GM23248 (cell line): Measurements from ENCODE around the gene GGT6. TPM values are rescaled to one million over a fixed set of nuclear protein-coding genes. Genes with fewer than 3 reads are reported as not detected.

Experiments
- DNase-seq: peaks from one replicate; pipeline ENCODE4 v3.0.0-alpha.2; 2015
- H2AFZ ChIP-seq: fragments of 200-600 bp; sonication (generic); 2 replicates; pipeline ENCODE4 v1.6.1; 2016; ENCODE audit warnings: antibody characterized with exemption
- H3F3A ChIP-seq: fragments of 200-600 bp; sonication (generic); 2 replicates; pipeline ENCODE4 v1.6.1; 2016; ENCODE audit warnings: mild to moderate bottlenecking, antibody characterized with exemption, mixed run types; ENCODE audit not compliant: insufficient read depth
- H3K27ac ChIP-seq: fragments of 200-600 bp; sonication (generic); 2 replicates; pipeline ENCODE4 v1.5.1; 2016; ENCODE audit warnings: mild to moderate bottlenecking
- H3K27me3 ChIP-seq: fragments of 200-600 bp; sonication (generic); replicated peaks from 2 replicates; pipeline ENCODE4 v1.6.1; 2016; ENCODE audit warnings: mild to moderate bottlenecking; ENCODE audit not compliant: insufficient read depth
- H3K36me3 ChIP-seq: fragments of 200-600 bp; sonication (generic); 2 replicates; pipeline ENCODE4 v1.6.1; 2016; ENCODE audit warnings: low read depth, mild to moderate bottlenecking
- H3K4me1 ChIP-seq: fragments of 200-600 bp; sonication (generic); 2 replicates; pipeline ENCODE4 v1.6.1; 2016; ENCODE audit warnings: mild to moderate bottlenecking; ENCODE audit not compliant: insufficient read depth
- H3K4me2 ChIP-seq: fragments of 200-600 bp; sonication (generic); one replicate; pipeline ENCODE4 v1.6.1; 2016; ENCODE audit warnings: mild to moderate bottlenecking; ENCODE audit not compliant: unreplicated experiment
- H3K4me3 ChIP-seq: fragments of 200-600 bp; sonication (generic); 2 replicates; pipeline ENCODE4 v1.5.1; 2016; ENCODE audit warnings: mild to moderate bottlenecking
- H3K79me2 ChIP-seq: fragments of 200-600 bp; sonication (generic); 2 replicates; pipeline ENCODE4 v1.6.1; 2016; ENCODE audit warnings: mild to moderate bottlenecking; ENCODE audit not compliant: insufficient read depth
- H3K9ac ChIP-seq: fragments of 200-600 bp; sonication (generic); 2 replicates; pipeline ENCODE4 v1.6.1; 2016; ENCODE audit warnings: mild to moderate bottlenecking
- H3K9me2 ChIP-seq: fragments of 200-600 bp; sonication (generic); 2 replicates; pipeline ENCODE4 v1.6.1; 2016; ENCODE audit warnings: mixed run types, mild to moderate bottlenecking, moderate library complexity; ENCODE audit not compliant: insufficient read depth
- H3K9me3 ChIP-seq: fragments of 200-600 bp; sonication (generic); one replicate; pipeline ENCODE4 v1.6.1; 2017; ENCODE audit warnings: low read depth
- H4K20me1 ChIP-seq: fragments of 200-600 bp; sonication (generic); 2 replicates; pipeline ENCODE4 v1.6.0; 2016; ENCODE audit not compliant: insufficient read depth
- EZH2 ChIP-seq: fragments of 200-600 bp; sonication (generic); IDR thresholded peaks from 2 replicates; pipeline ENCODE4 v1.6.1; 2018; ENCODE audit warnings: antibody characterized with exemption, mild to moderate bottlenecking; ENCODE audit not compliant: insufficient read depth, poor library complexity, severe bottlenecking
- EZH2phosphoT487 ChIP-seq: fragments of 200-600 bp; sonication (generic); IDR thresholded peaks from 2 replicates; pipeline ENCODE4 v1.6.1; 2018; ENCODE audit warnings: antibody characterized with exemption, moderate library complexity, mild to moderate bottlenecking, low read depth; ENCODE audit not compliant: insufficient read depth
- WGBS, 2 experiments: methylation state at CpG; one replicate each; pipeline ENCODE4 v1.1.6; 2015 to 2017; ENCODE audit warnings: low lambda C conversion rate in 2 of 2, low coverage in 1 of 2; ENCODE audit errors: missing lambda C conversion rate in 2 of 2; 5-methylcytosine and 5-hydroxymethylcytosine counted together
- in situ Hi-C: fragments of 300-500 bp; cut with MboI; formaldehyde crosslinking; loops from 2 replicates; pipeline ENCODE4 v1.15.0; 2020
- polyA plus RNA-seq: library from polyadenylated mRNA; unstranded; fragments of >200 nt; fragmentation: Nextera tagmentation; extraction: Ambion mirVana; gene quantifications from 2 replicates; pipeline ENCODE4 v1.2.1, GENCODE V29; 2016
- total RNA-seq: library from RNA; depleted of rRNA; stranded (reverse); fragments of >200 nt; shearing (Covaris generic); gene quantifications from 2 replicates; pipeline ENCODE4 v1.2.3, GENCODE V29; 2014

Gene GGT6
- total and polyA plus RNA-seq, 2 experiments from 2014 or later: not detected

GRCh38 chr17:4573669-4574068, 13.3 kb upstream of the GGT6 start:
- TF ChIP-seq EZH2phosphoT487: no peak
- no peak for TF ChIP-seq EZH2
- Histone ChIP-seq H3F3A (no peaks in the 10 kb centered on the region), H3K9me3 (no peaks in the 10 kb centered on the region), H3K9me2 (no peaks in the 10 kb centered on the region), H4K20me1 (no peaks in the 10 kb centered on the region), H3K4me3 (no peak overlapping the region), H3K27ac (no peak overlapping the region), H3K27me3 (0 out of 2 replicates have a peak, but pooled peaks cover 5% of the 10 kb centered on the region), H3K4me1 (no peaks in the 10 kb centered on the region), H3K36me3 (no peaks in the 10 kb centered on the region), H3K9ac (no peak overlapping the region), H3K79me2 (no peaks in the 10 kb centered on the region), H3K4me2 (no peak overlapping the region), H2AFZ (no peak overlapping the region)
- DNase-seq: peak; percentile 38
- WGBS, 2 experiments: 42 to 46% methylated on average over 7 of the region's 7 CpGs
- in situ Hi-C loops: no loop called here

GRCh38 chr17:4573115-4573514, 12.7 kb upstream of the GGT6 start:
- 48 to 71% methylated on average over 4 of the region's 4 CpGs for WGBS, 2 experiments
- no peak overlapping the region for H3K4me2 ChIP-seq
- H3K36me3 ChIP-seq: no peaks in the 10 kb centered on the region
- TF ChIP-seq EZH2 (no peak), EZH2phosphoT487 (no peak)
- no peak overlapping the region for H3K9ac ChIP-seq
- in situ Hi-C loops: no loop called here
- H3K9me2 ChIP-seq: no peaks in the 10 kb centered on the region
- no peaks in the 10 kb centered on the region for H3F3A ChIP-seq
- no peak overlapping the region for H2AFZ ChIP-seq
- H3K4me3 ChIP-seq: no peak overlapping the region
- 0 out of 2 replicates have a peak, but pooled peaks cover 5% of the 10 kb centered on the region for H3K27me3 ChIP-seq
- H3K79me2 ChIP-seq: no peaks in the 10 kb centered on the region
- no peaks in the 10 kb centered on the region for H3K9me3 ChIP-seq
- DNase-seq: no peak
- no peak overlapping the region for H3K27ac ChIP-seq
- no peaks in the 10 kb centered on the region for H3K4me1 ChIP-seq
- H4K20me1 ChIP-seq: no peaks in the 10 kb centered on the region

- no peaks in the 10 kb centered on the region for H3K36me3 ChIP-seq
- 0 out of 2 replicates have a peak, but pooled peaks cover 5% of the 10 kb centered on the region for H3K27me3 ChIP-seq
- no peak overlapping the region for H3K9ac ChIP-seq
- no peaks in the 10 kb centered on the region for H3K79me2 ChIP-seq
- DNase-seq: no peak
- no peaks in the 10 kb centered on the region for H4K20me1 ChIP-seq
- H3K27ac ChIP-seq: no peak overlapping the region
- TF ChIP-seq EZH2phosphoT487 (no peak), EZH2 (no peak)
- H2AFZ ChIP-seq: no peak overlapping the region
- H3F3A ChIP-seq: no peaks in the 10 kb centered on the region
- no peaks in the 10 kb centered on the region for H3K9me3 ChIP-seq
- no peaks in the 10 kb centered on the region for H3K4me1 ChIP-seq
- no peak overlapping the region for H3K4me3 ChIP-seq
- H3K9me2 ChIP-seq: no peaks in the 10 kb centered on the region
- 36 to 39% methylated on average over 9 of the region's 9 CpGs for WGBS, 2 experiments
- no peak overlapping the region for H3K4me2 ChIP-seq
- in situ Hi-C loops: no loop called here
These were observed 11.8 kb upstream of the GGT6 start for GRCh38 chr17:4572131-4572530.

GRCh38 chr17:4569591-4569990, 9.2 kb upstream of the GGT6 start:
- Histone ChIP-seq H3K4me2 (no peak overlapping the region), H2AFZ (no peak overlapping the region), H3K27ac (no peak overlapping the region), H4K20me1 (no peaks in the 10 kb centered on the region), H3K4me3 (no peak overlapping the region), H3K9me2 (no peaks in the 10 kb centered on the region), H3K27me3 (0 out of 2 replicates have a peak, but pooled peaks cover 5% of the 10 kb centered on the region), H3K9me3 (no peaks in the 10 kb centered on the region), H3F3A (no peaks in the 10 kb centered on the region), H3K79me2 (no peaks in the 10 kb centered on the region), H3K36me3 (no peaks in the 10 kb centered on the region), H3K4me1 (no peaks in the 10 kb centered on the region), H3K9ac (no peak overlapping the region)
- no peak for DNase-seq
- in situ Hi-C loops: loop anchor here (5.0 kb wide), 1 partner anchor 53 kb away; no protein-coding TSS in a partner anchor
- TF ChIP-seq EZH2phosphoT487 (no peak), EZH2 (no peak)
- WGBS, 2 experiments: 82 to 86% methylated on average over 1 of the region's 1 CpG

- Histone ChIP-seq H4K20me1 (no peaks in the 10 kb centered on the region), H3K9me2 (no peaks in the 10 kb centered on the region), H3K4me1 (no peaks in the 10 kb centered on the region), H3K9me3 (no peaks in the 10 kb centered on the region), H3K4me2 (no peak overlapping the region), H3K9ac (no peak overlapping the region), H3K4me3 (no peak overlapping the region), H3K27me3 (no peaks in the 10 kb centered on the region), H3K79me2 (no peaks in the 10 kb centered on the region), H2AFZ (no peak overlapping the region), H3F3A (no peaks in the 10 kb centered on the region), H3K27ac (no peak overlapping the region), H3K36me3 (no peaks in the 10 kb centered on the region)
- 18 to 19% methylated on average over 5 of the region's 5 CpGs for WGBS, 2 experiments
- in situ Hi-C loops: loop anchor here (5.0 kb wide), 1 partner anchor 56 kb away; no protein-coding TSS in a partner anchor
- TF ChIP-seq EZH2: no peak
- TF ChIP-seq EZH2phosphoT487: no peak
- DNase-seq: peak; percentile 72
These were observed 6.4 kb upstream of the GGT6 start for GRCh38 chr17:4566785-4567184.
